Middle frontal gyrus (tissue), 1 donor: ENCODE measurements around the gene ZC2HC1C.
A peak's percentile ranks its signal among the peaks of the same experiment; 100 is the strongest.
"Not testable (repeated sequence)": the region's sequence is repeated elsewhere in the genome, so short reads cannot be mapped to it uniquely, and the experiment has no call there.

ENCODE experiments used
- DNase-seq: peaks from one replicate; pipeline ENCODE4 v3.0.0-alpha.2; 2015; ENCODE audit warnings: low spot score; ENCODE audit errors: extremely low spot score

The ZC2HC1C gene

DNA sequence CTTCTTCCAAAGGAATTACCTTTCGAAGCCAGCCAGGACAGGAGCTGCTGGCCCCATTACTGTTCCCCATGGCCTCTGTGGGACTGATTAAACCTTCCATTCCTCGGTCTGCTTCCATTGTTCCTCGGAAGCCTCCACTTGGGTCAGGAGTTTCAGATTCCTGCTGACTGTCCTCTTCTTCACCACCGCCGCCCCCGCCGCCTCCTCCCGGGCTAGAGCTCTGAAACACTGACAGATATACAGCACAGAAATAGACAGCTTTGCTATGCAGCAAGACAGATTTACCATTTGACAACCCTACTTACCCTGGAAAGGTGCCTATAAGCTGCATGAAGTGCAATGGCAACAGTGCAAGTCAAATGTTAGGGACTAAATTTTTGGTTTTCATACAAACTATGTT, 21.8 kb downstream of the ZC2HC1C start:
- peak; percentile 22 for DNase-seq

DNA sequence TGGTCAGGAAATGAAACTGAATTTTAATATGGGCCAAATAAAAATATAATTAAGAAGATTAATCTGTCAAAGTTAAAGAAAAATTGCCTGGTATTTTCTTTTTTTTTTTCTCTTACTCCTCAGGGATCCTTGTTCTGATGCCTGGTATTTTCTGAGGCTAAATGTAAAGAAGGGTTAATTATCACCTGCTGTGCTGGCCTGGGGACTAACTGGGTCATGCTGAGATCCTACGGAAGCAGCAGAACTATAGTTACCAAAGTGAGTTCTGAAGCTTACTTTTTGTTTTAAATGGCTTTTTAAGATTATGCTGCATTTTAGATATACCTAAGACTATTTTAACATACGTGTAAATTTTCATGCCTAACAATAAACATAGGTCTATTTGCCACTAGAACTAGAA, 23.3 kb downstream of the ZC2HC1C start:
- no peak for DNase-seq

DNA sequence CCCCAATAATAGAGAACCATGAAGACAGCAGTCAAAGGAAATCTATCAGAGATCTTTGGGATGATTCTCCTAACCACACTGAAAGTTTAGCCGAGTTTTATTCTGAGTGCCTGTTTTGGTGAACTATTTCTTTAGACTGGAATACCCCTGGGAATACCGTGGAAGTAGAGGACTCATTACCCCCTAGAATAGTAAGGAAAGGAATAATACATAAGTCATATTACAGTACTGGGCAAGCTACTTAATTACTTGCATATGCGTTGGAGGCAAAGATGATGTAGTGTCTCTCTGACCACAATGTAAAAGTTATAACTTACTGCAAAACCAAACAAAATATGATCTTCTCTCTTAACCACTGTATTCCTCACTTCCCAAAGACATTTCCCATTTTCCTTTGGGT, 25.5 kb downstream of the ZC2HC1C start:
- no peak for DNase-seq

DNA sequence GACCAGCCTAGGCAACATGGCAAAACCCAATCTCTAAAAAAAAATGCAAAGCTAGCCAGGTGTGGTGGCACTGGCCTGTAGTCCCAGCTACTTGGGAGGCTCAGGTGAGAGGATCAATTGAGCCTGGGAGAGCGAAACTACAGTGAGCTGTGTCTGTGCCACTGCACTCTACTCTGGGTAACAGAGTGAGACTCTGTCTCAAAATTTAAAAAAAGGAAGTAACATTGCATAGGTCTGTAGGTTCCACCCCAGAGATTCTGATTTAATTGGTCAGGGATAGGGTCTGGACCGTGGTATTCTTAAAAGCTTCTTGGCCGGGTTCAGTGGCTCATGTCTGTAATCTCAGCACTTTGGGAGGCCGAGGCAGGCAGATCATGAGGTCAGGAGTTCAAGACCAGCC, 26.2 kb downstream of the ZC2HC1C start:
- DNase-seq = no peak

DNA sequence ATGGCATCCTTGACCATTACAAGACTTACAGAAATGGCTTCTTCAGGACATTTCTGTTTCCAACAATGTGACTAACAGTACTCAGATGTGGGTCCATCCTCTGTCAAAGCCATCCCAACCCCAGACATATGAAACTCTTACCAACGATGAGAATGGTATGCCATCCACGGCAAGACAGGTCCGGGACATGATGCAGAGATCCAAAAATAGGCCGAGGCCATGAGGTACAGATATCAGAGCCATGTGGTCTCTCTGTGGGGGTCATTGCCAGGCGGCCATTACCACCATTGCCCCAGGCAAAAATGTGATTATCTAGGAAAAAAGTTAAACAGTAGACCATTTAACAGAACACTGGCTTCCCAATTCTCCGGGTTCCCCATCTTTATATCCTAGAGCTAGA, 27.5 kb downstream of the ZC2HC1C start:
- no peak for DNase-seq

DNA sequence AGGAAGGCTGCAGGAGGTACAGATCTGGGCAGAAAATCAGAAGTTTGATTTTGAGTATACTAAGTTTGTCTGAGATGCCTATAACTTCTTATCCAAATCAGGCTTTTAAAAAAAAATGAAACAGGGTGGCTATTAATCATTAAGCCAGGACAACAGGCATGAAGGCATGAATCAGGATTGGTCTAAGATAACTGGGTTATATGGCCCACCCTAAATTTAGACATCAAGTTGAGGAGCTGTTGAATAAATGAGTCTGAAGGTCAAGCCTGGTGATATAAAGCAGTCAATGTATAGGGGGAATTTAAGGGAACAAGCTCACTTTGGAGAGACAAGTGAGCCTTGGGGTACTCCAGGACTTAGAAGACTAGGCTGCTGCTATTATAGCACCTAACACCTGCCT, 28.8 kb downstream of the ZC2HC1C start:
- DNase-seq = no peak

DNA sequence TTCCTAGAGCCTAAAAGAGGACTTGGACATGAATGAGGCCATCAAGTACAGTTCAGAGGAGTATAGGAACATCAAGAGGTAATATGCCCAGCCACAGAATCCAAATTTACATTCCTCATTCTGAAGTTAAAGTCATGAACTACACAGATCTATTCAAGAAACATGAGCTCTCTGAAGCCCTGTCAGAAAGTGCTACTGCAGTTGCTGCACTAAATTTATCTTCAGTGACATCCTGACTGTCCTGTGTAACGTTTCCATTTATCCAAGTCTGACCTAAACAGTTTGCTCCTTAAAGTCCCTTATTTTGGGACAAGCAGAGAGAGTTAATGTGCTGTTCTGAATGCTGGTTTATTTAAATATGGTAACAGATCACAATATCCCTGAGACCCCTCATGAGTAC, 29.2 kb downstream of the ZC2HC1C start:
- DNase-seq = no peak

DNA sequence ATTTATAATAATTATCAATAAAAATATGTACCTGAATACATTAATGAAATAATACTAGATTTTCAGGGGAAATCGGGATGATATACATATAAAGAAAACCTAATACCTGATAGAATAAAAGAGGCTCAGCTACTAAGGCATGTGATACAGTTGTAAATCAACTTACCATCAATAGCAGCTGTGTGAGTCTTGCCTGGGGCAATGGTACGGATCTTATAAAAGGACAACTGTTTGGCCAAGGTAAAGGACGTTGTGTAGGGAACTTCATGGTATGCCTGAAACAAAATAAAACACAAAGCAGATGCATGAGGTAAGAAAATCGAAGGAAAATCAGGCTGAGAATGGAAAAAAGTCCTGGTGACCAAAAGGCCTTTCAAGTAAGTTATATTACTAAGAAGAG, 32.0 kb downstream of the ZC2HC1C start:
- DNase-seq = no peak

DNA sequence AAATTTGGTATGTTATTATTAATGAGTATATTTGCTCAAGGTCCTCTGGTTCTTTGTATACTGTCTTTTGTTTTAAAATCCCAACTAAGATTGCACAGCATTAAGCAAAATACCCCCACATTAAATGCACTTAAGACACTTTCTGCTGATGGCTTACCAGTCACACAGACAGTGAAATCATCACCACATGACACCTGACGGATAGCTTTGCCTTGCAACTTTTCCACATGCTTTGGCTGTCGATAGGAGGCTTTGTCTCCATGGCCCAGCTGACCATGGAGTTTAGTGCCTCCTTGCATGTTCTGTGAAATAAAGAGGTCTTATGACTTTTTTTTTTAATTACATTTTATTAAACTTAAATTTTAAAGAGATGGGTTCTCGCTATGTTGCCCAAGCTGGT, 37.7 kb downstream of the ZC2HC1C start:
- no peak for DNase-seq

DNA sequence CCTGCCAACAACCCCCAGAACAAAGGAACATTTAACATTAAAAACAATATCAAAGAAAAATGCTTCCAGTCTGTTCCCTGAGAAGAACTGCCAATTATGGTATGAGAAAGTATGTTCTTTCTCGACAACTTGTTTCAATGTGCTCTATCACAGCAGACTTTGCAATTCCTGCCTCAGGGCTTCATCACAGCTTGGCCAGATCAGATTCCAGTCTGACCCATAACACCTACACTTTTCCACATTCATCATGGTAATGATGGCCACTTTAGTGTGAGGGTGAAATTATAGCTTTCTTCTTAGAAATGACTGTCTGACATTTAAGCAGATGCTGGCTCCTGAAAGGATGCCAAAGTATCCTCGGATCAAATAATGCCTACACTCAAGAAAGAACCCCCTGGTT, 40.4 kb downstream of the ZC2HC1C start:
- no peak for DNase-seq

DNA sequence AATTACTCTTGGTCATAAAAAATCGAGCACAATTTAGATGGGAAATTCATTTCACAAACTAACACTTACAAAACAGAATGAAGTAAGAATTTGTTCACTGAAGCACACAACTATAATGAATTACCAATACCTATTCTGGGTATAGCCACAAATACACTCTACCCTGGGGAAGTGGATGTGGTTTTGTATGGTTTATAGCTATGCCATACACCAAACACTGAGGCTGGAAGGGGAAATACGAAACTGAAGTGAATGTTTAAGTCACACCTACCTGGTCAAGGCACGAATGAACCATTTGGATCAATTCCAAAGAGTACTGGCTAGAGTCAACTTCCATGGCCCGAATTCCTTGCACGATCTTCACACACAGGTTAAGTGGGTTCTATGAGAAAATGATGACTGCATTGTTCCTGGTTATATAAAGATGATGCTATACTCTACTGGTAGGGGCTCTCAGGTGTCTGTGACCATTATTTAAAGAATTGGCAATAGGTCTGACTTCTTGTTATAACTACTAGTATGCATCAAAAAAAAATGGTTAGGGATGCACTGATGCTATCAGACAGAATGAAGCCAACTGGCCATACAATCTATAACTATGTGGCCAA, 44.6 kb downstream of the ZC2HC1C start:
- no peak for DNase-seq

DNA sequence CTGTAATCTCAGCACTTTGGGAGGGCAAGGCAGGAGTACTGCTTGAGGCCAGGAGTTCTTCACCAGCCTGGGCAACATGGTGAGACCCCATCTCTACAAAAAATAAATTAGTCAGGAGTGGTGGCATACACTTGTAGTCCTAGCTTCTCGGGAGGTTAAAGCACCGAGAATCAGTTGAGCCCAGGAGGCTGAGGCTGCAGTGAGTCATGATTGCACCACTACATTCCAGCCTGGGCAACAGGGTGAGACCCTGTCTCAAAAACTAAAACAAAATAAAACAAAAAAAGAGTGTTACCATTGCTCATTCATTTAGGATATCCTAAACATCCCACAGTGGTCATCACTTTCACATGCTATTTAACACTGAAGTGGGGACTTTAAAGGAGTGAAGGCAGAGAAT, 49.6 kb downstream of the ZC2HC1C start:
- DNase-seq = no peak

DNA sequence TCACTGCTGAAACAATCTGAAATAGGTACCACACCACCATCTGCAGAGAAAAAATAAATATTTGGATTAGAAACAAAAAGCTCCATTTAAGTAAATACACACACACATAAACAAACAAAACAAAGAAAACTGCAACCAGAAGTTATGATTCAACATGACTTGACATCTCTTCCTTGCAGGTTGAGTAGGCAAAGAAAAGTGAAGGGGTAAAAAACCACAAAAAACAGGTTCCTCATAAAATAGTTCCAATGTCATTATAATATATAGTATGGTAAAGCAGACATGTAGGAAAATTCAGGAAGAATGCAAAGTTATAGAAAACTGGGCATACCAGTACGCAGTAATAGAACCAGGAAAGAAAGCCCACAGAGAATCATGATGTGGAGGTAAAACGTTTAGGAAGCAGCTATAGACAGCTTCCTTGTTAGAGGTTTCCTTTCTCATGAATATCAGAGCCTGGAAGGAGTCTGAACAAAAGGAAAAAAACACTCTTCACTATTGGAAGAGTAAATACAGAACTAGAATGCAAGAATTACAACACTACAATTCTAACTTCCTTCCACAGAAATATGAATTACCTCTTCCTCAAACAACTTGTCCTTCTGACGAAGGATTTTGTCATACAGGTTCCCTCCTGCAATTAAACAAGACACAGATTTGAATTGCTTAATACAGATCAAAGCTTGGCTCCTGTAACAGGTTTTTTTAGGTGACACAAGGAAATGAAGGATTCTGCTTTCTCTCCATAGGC, 51.3 kb downstream of the ZC2HC1C start:
- no peak for DNase-seq

DNA sequence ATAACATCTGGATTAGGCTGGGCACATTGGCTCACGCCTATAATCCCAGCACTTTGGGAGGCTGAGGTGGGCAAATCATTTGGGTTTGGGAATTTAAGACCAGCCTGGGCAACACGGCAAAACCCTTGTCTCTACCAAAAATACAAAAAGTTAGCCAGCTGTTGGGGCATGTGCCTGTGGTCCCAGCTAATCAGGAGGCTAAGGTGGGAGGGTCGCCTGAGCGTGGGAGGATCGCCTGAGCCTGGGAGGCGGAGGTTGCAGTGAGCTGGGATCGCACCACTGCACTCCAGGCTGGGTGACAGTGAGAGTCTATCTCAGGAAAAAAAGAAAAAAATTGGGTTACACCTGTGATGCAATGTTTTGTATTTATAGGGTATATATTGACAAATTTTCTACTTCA, 52.1 kb downstream of the ZC2HC1C start:
- no peak for DNase-seq

DNA sequence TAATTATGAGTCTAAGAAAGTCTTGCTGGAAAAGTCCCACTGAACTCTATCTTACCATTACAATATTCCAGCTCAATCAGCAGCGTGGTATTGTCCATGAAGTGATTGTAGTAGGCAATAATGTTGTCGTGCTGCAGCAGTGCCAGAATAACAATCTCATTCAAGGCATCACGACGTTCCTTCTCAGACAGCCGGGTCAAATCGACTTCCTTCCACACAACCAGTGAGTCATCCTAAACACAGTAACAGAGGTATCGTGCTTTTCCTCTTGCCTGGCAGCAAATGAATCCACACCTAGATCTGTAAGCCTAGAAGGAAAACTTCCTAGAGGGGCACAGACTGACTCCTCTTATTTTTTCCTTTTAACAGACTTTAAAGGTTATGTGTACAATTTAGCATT, 54.5 kb downstream of the ZC2HC1C start:
- no peak for DNase-seq

DNA sequence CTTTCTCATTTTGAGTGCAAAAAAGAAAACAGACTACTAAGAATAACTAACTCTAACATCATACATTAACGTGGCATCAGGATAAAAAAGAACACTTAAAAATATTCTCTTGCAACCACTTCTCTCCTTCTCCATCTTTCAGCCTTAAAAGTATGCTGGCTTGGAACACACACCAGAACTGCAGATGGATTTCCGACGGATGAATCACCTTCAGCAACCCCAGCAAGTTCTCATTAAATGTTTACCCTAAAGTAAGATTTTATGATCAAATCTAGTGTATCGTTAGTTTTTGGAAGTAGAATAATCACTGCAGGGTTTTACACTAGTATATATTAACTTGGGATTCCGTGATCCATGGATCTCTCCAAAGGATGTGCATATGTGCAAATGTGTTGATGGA, 56.2 kb downstream of the ZC2HC1C start:
- no peak for DNase-seq

DNA sequence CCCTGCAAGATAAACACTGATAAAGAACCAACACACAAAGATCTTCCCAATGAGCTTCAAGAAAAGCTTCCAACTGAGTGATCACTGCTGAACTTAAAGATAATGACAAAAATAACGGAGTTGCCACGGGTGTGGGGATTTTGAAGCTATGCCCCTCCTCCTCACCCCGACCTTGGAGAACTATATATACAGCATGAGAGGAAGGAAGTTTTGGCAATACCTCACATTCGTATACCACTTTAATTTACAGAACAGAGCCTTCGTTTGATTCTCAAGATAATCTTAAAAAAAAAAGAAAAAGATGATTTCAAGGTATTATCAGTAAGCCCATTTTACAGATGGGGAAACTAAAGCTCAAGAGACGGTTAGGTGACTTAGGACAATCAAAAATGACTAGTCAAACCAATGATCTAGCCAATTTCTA, 56.7 kb downstream of the ZC2HC1C start:
- DNase-seq = no peak

DNA sequence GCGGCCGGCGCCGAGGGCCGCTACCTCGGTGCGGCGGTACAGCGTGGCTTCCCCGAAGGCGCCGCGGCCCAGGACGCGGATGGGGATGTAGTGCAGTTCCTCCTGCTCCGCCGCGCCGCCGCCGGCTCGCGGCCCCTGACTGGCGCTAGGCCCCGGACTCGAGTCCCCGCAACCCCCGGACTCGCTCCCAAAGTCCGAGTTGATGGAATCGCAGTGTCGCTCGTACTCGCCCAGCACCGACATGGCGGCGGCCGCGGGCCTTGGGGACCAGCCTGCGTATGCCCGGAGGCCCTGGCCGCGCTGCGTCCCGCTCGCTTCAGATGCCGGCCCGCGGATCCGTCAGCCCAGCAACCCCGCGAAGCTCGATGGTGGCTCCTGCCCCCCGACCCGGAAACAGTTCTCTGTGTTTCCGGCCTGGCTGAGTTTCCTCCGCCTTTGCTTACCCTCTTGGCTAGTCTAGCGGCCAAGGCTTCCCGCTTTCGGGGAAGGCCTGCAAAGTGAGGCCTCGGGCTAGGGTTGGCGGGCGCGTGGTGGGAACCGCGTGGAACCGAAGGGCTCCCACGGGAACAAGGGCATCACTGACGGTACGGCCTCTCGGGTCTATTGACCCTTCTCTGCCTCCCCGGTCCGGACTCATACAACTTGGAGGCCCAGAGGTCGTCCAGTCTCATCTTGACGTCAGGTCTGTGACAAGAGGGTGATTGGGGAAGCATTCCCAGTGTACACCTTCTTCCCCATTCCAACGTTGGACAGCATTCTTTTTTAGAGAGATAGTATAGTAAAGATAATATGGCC, 57.4 kb downstream of the ZC2HC1C start, which contains the start of gene NEK9:
Gene NEK9 (minus strand): TSS at position 370 of the 795 bp plus-strand sequence. CDS start 127 bp downstream, at position 243.
- peak; percentile 84 for DNase-seq

DNA sequence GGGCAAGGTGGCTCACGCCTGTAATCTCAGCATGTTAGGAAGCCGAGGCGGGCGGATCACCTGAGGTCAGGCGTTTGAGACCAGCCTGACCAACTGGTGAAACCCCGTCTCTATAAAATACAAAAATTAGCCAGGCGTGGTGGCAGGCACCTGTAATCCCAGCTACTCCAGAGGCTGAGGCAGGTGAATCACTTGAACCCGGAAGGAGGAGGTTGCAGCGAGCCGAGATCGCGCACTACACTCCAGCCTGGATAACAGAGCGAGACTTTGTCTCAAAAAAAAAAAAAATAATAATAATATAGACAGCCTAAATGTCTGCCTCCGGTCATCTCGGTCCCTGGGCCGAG, 58.0 kb downstream of the ZC2HC1C start:
- DNase-seq = not testable (repeated sequence)

DNA sequence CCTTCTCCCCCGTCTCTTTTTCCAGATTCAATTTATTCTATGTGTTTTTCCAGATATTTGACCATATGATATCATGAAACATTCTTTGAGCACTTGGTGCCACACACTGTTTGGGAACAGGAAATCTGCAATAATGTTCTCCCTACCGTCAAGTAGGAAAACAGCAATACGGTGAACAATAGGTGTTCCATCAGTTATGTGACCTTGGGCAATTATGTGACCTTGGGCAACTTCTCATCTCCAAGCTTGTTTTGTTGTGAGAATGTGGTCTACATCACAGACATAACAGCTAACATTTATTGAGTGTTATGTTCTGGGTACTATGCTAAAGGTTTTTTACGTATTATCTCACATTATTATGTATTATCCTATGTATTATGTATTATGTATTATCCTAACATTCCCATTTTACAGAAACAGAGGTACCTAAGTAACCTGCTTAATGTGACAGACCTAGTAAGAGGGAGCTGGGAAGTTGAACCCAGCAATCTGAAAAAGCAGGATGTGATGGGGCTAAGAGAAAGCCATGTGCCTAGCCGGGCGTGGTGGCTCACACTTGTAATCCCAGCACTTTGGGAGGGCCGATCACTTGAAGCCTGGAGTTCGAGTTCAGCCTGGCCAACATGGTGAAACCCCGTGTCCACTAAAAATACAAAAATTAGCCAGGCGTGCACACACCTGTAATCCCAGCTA, 58.6 kb downstream of the ZC2HC1C start:
- no peak for DNase-seq

DNA sequence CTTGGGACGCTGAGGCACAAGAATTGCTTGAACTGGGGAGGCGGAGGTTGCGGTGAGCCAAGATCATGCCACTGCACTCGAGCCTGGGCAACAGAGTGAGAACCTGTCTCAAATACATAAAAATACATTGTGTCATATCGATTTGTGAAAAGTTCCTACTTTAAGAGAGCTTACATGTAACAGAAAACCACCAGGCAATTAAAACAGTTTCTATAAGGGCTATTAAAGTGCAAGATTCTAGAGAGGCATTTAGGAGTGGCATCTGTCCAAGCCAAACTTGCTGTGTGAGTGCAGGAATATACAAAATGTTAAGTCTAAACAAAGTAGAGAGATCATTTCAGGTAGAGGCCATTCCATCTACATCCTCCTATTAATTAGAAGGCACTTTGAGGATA, 59.2 kb downstream of the ZC2HC1C start:
- no peak for DNase-seq
